HG02870 (cell line): Measurements from ENCODE around the gene GALNT13.

Source experiments
- ATAC-seq: cut with Tn5 transposase; IDR thresholded peaks from one replicate; pipeline ENCODE4 v1.9.1; 2021; ENCODE audit warnings: mild to moderate bottlenecking, moderate library complexity; ENCODE audit not compliant: unreplicated experiment

The GALNT13 gene

DNA sequence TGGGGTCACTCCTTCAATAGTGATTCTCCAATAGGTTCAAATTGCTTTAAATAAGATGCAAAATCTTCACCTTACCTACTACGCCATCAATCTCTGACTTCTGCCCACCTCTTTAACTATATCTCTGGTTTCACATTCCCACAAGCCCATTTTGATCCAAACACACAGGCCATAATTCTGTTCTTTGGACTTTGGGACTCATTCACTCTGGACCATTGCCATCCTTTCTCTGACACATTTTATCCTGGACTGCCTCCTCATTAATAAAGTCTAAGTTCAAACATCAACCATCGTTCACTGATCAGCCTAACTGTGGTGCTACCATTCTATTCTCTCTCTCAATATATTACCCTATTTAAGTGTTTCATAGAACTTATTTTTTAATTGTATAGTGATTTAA is 332.2 kb downstream of the GALNT13 start:
- no peak for ATAC-seq

DNA sequence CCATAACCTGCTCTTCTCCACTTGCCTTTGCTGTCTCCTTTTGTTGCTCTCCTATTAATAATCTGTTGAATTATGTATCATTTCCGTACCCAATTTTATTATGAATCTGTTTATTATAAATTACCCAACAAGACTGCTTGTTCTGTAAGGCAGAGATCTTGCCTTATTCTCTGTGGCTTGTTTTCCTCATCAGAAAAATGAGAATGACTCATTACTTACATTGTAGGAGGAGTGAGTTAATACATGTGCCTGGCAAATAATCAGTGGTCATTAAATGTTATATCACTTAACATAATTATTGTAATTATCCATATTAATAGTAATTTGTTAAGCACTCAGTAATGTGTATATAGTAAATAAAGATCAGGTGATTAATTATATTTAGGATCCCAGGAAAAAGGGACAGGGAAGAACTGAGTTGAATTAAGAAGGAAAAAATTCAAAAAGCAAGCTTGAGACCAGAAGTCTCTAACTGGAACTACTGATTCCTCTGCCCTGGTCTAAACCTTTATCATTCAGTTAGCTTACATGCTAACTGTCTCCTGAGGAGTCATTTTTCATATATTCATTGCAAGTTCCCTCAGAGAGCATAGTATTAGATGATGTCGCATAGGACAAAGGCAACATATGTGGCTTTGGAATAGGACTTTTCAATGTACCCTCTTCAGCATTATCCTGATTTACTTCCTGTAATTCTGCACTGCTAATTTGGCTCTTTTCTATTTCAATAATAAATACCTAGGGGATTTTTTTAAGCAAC is 335.7 kb downstream of the GALNT13 start:
- no peak for ATAC-seq

DNA sequence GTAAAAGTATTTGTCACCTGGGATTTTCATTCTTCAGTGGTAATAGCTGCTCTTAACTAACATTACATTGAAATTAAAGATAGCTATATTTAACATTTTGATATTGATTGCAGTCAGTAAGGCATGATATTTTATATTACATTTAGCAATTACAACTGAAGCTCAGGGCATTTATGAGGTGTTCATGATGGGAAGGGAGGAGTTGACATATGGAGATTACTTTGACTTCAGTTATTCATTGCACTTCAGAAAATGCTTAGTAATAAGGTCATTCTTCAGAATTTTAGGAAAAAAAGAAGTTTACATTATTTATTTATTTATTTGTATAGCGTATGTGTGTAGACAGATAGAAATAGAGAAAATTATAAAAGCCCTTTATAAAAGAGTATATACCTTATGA is 352.0 kb downstream of the GALNT13 start:
- ATAC-seq: no peak

DNA sequence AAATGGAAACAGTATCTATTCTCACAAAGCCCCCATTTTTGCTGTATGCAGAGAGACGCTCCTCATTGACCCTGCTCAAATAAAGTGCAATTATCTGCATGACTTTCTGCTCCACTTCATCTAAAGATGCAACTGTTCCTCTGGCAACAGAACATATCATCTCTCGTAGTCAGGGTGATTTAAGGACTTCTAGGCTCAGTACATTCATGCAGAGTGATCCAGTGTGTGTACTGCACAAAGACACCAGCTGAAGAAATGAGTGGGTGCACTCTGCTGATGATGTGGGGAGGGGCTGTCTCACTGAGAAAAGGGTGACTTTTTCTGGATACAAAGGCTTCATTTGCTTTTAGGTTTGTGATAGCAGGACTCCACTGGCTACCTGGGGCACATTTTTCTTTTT is 355.2 kb downstream of the GALNT13 start:
- ATAC-seq: no peak

DNA sequence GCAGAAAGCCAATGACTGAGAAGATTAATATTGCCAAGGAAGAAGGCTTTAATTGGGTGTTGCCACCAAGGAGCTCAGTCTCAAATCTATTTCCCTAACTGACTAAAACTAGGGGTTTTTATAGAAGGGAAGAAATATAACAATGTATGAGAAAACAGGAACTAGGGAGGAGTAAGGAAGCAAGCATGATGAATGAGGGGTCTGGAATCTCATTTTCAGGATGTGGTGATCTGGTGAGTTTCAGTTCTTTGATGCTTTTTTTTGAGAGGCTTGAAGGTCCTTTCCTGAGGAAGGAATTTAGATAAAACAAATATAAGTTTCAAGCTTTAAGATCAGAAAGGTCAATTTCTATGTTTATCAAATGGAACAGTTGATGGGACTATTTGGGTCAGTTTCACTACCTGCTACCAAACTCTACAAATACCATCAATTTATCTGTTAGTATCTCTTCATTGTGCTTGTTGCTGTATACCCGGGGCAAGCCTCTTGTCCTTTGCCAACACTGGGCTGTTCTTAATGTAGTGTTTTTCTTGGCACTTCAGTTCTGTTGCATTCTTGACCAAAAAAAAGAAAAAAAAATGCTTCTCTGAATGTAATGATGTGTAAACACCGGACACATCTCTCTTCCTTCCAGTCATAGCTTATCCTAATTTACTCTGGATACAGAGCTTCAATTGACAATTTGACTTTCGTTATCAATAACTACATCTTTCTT is 357.0 kb downstream of the GALNT13 start:
- ATAC-seq: no peak

DNA sequence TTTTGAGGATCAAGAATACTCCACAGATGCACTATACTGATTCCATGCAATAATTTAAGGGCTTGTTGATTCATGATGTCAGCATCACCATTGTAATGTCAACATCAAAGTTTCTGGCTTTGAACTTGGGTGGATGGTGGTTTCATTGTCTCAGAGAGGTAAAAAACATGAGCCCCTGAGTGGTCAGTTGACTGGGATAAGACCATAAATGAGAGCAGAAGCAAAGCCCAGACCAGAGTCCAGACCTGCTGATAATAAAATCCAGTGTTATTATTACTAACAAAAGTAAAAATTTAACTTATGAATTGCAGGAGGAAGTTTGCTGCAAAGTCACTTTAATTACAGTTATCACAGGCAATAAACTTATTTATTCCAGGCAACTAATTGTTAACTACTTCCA is 358.2 kb downstream of the GALNT13 start:
- ATAC-seq: no peak

DNA sequence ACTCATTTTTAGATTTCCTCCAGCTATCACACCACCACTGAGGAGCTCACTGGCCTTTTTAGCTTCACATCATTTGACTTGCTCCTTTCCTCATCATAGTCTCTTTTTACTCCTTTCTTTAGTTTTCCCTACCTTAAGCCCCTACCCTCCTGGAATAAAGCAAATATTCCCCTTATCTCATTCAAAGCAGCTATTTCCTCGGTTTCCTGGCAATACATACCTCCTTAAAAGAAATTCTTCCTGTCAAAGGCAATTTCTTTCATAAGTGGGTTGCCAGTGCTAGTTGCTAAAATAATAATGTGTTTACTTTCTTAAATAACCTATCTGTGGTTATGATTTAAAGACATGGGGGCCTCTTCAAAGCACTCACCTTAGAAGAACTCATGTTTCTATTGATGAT is 359.3 kb downstream of the GALNT13 start:
- no peak for ATAC-seq

DNA sequence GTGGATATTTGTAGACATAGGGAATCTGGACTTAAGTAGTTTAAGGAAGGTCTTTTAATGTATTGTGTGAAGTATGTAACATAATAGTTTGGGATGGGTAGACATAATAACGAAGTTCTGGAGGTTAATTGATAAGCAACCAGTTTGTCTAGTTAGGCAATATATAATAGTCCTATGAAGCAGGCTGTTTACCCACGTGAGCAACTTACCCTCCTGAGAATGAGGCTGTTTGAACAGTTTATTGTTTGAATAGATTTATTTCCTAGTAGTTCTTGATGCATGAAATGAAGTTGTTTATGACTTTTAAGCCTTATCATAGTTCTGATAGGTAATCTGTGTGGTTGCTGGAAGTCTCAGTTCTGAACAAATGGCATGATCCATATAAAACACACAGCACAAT is 361.5 kb downstream of the GALNT13 start:
- ATAC-seq: no peak

DNA sequence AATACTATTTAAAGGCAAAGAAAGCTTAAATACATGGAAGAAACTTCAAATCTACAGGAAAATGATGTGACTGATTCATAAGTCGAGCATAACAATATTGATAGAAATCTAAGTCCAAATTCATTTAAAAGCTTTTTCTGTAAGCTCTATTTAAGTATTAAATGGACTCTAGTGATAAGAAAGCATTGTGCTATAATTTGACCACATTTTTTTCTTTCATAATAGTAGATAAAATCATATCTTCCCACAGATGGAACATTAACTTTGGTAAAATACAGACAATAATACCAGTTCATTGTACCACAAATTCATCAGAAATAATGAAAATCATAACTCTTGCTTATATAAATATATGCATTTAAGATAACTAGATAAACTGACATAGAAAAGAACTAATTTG is 366.5 kb downstream of the GALNT13 start:
- ATAC-seq: no peak

DNA sequence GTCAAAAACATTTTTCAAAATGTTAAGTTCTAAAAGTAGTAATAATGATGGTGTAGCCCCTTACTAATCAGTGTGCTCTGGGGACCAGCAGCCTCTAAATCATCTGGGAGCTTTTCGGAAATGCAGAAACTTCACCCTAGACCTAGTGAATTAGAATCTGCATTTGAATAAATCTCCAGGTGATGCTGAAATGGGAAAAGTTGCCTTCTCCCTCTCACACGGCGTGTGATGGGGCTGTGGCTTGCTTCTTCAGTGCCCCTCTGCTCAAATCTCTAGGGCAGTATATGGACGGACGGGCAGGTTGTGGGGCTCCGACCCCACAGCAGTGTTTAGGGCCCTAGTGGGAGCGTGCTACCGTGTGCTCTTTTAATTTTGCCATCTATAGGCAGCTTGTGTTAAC is 368.6 kb downstream of the GALNT13 start:
- no peak for ATAC-seq

DNA sequence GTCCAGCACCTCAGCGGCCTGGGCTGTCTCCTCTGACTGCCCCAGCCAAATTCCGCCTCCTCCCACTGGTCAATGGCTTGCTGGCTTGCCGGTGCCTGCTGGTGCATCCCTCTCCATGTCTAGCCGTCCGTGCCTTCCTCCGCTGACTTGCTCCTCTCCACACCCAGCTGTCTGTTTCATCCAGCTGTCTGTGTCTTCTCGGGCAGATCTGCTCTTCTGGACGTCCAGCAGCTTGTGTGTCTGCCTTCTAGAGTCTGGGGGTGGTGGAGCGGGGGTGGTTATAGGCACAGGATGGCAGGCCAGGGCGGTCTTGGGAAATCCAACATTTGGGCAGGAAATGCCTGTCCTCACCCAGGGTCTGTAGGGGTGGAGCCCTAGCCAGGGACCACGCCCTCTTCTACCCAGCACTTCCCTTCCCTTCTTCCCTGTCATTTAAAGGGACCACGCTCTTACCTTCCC is 369.2 kb downstream of the GALNT13 start:
- no peak for ATAC-seq

DNA sequence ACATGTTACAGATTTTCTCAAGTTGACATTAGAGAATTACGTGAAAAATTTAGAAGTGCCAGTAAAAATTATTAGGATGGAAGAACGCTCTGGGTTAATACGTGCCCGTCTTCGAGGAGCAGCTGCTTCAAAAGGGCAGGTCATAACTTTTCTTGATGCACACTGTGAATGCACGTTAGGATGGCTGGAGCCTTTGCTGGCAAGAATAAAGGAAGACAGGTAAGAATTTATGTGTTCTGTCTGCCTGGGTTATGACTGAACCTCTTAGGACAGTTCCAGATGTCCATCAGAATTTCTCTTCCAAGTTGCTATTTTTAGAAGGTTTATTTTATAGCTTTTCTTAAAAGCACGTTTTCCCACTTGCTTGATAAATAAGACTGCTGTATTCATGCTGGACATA is 371.0 kb downstream of the GALNT13 start:
- ATAC-seq: no peak

DNA sequence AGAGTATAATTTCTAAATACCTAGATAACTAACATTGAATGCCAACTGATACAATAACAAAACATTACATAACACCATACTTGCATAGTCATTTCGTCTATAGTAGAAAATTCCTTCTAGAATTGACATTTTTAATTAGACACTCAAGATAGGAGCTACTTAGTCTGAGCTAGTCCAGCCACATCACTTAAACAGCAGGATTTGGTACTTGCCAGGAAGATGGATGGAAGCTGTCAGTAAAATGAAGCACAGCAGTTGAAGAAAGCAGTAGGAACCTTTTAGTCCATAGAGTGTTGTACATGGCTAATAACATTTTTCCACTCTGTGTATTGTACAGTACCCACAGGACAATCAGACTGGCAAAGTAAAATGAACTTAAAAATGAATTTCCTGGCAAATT is 372.0 kb downstream of the GALNT13 start:
- ATAC-seq: no peak

DNA sequence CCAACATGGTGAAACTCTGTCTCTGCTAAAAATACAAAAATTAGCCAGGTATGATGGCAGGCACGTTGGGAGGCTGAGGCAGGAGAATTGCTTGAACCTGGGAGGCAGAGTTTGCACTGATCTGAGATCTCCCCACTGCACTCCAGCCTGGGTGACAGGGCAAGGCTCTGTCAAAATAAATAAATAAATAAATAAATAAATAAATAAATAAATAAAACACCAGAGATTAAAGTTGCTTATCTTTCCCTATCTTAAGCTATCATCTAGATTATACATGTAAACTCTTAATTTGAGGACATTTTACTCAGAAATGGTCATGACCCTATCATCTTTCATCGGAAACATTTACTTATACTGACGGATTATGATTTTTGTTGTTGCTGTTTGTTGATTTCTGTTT is 373.2 kb downstream of the GALNT13 start:
- no peak for ATAC-seq

DNA sequence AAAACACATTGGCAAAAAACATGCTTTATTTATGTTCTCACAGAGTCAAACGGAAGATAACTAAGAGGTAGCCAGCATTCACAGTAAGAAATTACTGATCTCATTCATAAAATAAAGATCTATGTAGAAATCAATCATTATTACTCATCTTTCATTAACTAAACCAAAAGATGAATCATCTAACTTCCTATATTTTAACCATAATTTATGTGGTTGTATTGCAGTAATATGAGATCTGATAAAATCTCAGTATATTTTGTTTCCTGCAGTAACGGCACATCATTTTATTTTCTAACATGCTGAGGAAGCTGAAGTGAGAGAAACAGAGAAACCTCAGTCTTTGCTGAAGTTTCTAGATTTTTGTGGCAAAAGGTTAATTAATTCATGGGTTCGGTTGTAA is 375.8 kb downstream of the GALNT13 start:
- no peak for ATAC-seq

DNA sequence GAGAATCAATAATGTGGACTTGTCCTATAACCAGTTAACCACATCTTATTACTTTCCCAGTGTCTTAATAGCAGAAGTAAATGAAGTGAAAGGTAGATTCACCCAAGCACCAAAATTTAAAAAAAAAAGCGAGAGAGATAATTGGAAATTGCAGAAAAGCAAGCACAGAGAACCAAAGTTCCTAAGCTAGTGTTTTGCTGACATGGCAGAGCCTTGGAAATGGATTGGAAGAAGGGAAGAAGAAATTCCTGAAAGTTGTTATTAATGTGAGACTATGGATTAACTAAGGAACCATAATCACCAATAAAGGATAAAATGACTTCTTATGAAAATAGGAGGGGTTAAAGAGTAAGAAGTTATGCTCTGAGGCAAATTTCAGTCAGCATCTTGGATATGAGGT is 384.4 kb downstream of the GALNT13 start:
- no peak for ATAC-seq

DNA sequence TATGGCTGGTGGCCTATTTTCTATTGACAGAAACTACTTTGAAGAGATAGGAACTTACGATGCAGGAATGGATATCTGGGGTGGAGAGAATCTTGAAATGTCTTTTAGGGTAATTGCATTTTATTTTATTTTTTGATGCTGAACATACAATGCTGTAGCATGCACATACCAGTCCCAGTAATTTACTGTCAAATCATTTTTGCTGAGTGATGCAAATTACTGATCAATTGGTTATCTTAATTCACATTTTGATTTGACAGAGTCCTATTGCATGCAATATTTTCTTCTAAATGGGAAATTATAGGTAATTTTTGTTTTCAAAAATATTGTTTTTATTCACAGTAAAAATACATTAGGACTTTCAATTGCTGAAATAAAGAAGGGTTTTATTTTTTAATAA is 387.3 kb downstream of the GALNT13 start:
- no peak for ATAC-seq

DNA sequence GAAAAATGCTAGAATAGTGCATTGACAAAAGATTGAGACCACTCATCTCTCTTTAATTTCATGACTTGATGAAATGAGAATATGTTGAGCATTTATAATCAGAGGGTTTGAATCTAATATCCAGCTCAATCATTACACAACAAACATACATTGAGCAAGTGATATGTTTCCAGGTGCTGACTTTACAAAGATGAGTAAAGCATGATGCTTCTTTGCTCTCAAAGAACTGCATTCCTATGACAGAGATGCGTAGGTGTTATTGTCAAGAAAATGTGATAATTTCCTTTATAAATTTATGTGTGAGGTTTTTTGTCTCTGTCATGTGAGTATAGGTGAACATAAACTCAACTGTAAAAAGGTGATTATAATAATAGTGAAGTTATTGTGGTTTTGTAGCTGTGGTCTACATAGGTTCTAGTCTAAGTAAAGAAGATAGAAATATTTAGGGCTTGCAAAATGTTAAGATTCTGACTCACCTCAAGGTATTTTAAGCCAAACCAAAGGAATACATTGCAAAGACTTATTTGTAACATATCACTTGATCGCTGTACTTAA is 389.8 kb downstream of the GALNT13 start:
- ATAC-seq: no peak

DNA sequence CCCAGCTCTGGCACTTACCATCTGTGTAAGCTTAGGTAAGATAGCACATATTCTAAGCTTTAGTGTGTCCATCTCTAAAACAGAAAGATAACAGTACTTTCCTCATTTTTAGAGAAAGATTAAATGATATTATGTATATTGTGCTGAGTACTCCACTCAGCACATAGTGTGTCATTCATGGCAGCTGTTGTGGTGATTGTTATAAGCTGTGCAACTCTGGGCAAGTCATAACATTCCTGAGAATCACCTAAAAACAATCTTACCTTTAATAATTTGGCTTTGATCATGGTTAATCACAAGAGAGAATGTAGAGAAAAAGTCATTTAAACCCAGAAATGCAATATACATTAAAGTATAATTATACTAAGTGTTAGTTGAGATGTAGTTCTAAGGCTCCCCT is 391.5 kb downstream of the GALNT13 start:
- no peak for ATAC-seq

DNA sequence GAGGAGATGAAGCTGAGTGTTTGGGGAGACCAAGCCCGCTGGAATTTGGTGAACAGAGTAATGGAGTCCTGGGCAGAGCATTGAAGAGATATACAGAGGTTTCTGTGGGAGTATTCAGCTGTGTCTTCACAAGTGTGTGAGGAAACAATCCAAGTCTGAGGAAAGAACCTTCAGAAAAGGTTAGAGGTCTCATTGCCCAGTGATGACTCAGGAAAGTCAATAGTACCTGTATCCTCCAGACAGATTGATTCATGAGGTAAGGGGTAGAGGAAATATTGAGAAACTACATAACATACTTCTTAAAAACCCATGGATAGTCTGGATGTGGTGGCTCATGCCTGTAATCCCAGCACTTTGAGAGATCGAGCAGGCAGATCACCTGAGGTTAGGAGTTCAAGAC is 392.3 kb downstream of the GALNT13 start:
- no peak for ATAC-seq

DNA sequence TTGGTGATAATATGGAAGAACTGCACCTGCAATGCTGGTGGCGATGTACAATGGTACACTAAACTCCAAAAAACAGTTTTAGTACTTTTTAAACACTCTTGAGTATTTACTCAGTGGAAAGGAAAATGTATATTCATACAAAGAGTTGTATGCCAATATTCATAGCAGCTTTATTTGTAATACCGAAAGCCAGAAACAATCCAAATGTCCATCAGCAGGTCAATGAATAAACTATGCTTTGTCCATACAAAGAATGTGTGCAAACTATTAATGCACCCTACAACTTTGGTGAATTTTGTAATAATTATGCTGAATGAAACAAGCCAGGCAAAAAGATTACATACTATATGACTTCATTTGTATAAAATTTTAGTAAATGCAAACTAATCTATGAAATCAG is 396.3 kb downstream of the GALNT13 start:
- no peak for ATAC-seq

DNA sequence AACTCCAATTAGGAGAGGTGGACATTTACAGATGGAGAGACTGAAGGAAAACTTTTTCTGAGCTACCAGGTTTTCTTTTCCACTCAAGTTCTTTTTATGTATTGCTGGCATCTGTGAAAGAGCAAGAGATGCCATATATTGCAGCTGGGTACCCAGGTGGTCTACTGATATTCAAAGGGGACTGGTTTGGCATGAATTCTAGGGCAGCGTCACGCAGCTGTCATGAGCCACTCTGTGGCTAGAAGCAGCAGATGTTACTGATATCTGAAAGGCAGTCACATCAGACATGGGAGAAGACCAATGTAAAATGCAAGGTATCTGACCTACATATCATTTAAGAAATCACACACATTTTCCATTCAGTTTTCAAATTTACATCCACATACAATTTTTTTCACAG is 408.8 kb downstream of the GALNT13 start:
- no peak for ATAC-seq
